ENCODE data around the gene SRSF2.
"Not testable (repeated sequence)": the region's sequence is repeated elsewhere in the genome, so short reads cannot be mapped to it uniquely, and the experiment has no call there.

SRSF2 gene

DNA sequence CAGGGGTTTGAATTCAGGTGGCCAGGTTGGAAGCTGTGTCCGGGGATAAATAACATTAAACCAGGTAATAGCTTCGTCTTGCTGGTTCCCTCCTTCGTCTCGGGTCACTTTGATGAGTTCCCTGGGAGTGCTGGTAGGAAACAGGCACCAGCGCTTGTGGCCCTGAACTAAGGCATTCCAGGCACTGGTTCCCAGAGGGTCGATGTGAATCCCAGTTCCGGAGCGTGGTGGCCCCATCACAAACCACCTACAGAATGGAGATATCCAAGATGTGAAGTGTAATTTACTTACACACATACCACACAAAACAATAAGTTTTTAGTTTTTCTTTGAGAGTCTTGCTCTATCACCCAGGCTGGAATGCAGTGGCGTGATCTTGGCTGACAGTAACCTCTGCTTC is 13.3 kb downstream of the SRSF2 start:
- in situ Hi-C loops (cut with HindIII; ENCODE audit: low sequenced_read_pairs), result no loop called here

DNA sequence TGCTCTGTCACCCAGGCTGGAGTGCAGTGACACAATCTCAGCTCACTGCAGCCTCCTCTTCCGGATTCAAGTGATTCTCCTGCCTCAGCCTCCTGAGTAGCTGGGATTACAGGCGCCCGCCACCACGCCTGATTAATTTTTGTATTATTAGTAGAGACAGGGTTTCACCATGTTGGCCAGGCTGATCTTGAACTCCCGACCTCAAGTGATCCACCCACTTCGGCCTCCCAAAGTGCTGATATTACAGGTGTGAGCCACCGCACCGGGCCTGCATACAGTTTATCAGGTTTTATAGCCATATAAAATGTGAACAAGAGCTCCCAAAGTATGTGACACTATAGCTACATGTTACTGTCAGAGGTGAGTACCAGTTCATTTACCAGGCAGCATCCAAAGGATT is 14.2 kb downstream of the SRSF2 start:
- in situ Hi-C loops (cut with HindIII; ENCODE audit: low sequenced_read_pairs), result not testable (repeated sequence)

DNA sequence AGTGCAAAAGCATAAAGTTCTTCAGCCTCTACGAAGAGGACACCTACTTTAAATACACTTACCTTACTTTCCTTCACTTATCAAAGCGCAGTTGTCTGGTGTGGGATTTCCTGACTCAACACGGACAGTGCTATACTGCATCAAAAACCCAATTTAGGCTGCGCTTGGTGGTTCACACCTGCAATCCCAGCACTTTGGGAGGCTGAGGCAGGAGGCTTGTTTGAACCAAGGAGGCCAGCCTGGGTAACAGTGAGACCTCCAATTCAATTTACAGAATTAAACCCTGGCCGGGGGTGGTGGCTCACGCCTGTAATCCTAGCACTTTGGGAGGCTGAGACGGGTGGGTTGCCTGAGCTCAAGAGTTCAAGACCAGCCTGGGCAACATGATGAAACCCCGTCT is 14.9 kb downstream of the SRSF2 start:
- in situ Hi-C loops (cut with HindIII; ENCODE audit: low sequenced_read_pairs), result no loop called here

DNA sequence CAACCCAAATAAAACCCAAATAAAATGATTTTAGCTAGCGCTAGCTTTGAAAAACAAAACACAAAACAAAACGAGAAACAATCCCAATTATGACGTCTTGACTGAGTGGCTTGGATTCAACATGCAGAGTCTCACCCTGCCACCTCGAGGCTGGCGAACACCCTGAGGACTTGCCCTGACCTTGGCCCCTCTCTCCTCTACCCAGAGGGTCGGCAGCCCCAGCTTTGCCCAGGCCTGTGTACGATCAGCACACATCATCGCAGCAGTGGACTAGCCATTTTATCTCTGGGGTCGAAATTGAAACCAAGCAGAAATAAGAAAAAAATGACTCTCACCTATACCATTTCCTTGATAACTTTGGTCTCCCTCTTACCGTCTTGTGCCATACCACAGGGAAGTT is 15.7 kb downstream of the SRSF2 start:
- in situ Hi-C loops (cut with HindIII; ENCODE audit: low sequenced_read_pairs), result no loop called here

DNA sequence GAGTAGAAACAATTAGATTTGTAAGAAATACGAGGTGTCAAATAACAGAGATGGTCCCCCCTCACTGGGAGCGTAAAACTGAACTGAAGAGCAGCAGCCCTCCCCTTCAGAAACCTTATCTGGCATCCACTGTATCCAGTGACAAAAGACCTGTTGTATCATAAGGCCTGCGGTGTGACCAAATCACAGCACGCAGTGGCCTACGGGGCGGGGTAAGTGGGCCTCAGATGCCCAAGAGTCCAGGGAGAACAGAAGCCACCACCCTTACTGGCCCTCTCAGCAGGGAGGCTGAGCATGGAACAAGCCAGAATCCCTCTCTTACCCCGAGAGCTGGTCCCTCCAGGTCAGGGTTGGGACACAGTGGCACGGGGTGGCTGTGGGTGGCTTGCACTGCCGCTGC is 16.2 kb downstream of the SRSF2 start:
- in situ Hi-C loops (cut with HindIII; ENCODE audit: low sequenced_read_pairs), result no loop called here

DNA sequence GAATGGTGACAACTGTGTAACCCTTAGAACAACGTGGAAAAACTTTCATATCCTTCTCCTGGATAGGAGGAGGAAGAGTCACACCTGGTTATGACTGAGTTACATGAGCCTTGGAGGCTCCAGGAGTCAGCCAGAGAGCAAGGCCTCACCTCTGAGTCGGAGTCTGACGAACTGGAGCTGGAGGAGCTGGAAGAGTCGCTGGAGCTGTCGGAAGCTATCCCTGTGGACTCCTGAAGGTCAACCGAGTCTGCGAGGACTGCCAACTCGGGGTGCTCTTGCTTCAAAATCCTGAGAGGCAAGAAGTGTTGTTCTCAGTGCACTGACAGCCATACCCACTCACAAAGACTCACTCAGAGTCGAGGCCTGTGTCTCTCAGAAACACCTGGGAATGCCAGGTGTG is 16.9 kb downstream of the SRSF2 start:
- in situ Hi-C loops (cut with HindIII; ENCODE audit: low sequenced_read_pairs), result no loop called here

DNA sequence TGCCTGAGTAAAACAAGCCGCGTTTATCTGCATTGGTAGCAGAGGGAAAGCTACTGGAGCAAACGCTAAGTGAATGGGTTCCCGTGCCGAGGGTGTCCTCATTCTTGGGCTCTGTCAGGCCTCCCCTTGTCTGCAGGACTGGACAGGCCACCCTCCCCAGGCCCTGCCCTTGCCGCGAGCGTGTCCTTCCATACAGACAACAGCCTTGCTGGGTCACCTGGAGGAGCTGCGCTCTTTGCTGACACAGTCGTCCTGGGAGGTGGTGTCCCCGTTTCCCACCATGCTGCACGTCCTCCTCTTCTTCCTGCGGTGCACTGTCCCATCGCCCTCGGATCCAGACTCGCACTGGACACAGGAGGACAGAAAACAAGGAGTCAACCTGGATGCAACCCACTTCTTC is 18.6 kb downstream of the SRSF2 start:
- in situ Hi-C loops (cut with HindIII; ENCODE audit: low sequenced_read_pairs), result loop anchor here (10.0 kb wide), 2 partner anchors 74 to 144 kb away; partner anchors contain the start of gene ST6GALNAC1

DNA sequence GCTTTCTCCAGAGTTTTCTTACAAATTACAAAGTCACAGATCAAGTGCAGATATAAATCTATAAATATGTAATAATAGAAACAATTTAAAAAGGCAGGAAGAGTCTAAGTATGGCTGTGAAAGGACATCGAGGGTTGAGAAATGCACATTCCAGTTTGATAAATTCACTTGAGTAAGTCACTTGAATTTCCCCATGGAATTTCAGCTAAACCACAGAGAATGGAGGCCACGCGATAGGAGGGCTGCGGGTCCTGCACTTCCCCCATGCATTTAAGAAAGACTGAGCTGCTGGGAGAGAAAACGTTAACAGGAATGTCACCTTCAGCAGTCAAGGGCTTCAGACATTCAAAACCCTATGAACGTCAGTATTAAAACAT is 20.3 kb downstream of the SRSF2 start:
- in situ Hi-C loops (cut with HindIII; ENCODE audit: low sequenced_read_pairs), result loop anchor here (10.0 kb wide), 2 partner anchors 72 to 142 kb away; partner anchors contain the start of gene ST6GALNAC1

DNA sequence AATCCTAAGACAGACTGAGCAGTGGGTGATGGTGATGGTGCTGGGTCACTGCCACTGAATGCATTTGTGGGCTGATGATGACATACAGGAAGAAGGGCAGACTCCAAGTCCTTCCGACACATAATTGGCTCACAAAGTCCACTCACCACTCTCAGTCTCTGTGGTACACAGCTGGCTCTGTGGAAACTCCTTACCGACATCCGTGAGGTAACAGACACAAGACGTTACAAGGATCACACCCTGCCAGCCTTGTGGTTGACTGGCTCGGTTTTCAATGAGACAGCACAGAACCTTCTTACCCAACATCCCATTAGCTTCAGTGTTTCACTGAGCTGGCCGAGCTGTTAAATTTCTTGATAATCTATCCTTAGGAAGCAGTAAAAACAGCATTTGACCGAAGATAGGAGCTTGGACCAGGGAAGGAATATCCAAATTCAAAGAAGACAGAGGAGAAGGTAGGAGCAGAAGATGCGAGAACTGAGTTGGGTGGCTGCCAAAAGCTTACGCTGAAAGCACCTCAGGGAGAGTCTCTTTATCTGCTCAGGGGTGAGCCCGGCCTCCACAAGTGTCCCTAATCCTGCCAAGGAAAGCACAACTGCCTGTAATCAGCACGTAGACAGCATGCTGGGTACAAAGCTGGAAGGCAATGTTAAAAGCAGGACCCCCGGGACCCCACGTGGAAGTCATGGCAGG is 20.8 kb downstream of the SRSF2 start:
- in situ Hi-C loops (cut with HindIII; ENCODE audit: low sequenced_read_pairs), result loop anchor here (10.0 kb wide), 2 partner anchors 71 to 141 kb away; partner anchors contain the start of gene ST6GALNAC1

DNA sequence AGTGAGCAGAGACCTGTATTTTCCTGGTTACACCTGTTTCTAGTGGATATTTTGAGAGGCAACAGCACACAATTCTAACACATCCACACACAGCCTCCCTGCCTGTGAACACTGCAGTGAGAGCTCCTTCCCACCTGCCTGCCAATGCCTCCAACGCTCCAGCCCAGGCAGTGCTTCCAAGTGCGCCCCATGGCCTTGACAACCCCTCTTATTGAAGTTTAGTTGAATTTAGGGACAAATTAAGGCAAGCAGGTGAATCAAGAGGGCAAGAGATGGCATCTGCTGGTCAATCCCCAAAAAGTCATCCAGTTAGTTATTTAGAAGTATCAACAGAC is 21.7 kb downstream of the SRSF2 start:
- in situ Hi-C loops (cut with HindIII; ENCODE audit: low sequenced_read_pairs), result loop anchor here (10.0 kb wide), 2 partner anchors 71 to 141 kb away; partner anchors contain the start of gene ST6GALNAC1

DNA sequence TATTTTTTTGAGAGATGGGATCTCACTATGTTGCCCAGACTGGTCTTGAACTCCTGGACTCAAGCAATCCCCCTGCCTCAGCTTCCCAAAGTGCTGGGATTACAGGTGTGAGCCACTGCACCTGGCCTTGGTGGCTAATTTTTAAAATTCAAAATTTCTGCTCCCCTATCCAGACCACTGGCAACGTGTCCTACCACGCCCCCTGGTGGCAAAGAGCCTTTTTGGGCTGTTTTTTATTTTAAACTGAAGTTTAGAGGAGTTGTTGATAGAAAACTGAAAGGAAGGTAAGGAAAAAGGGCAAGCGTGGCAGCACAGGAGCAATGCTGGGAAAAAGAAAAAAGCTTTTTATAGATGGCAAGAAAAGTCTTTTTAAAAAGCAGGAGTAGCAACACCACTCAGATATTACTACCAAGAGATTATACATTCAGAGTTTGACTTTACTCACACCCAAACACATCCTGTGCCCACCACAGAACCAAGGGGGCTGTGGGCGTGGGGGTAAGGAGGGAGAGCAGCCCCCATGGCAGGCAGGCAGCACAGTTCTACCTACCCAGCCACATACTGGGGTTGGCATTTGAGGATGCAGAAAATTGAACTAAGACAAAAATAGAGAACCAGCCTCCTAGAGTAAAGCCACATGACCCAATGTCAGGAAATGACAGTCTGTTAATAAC is 22.2 kb downstream of the SRSF2 start:
- in situ Hi-C loops (cut with HindIII; ENCODE audit: low sequenced_read_pairs), result loop anchor here (10.0 kb wide), 2 partner anchors 70 to 140 kb away; partner anchors contain the start of gene ST6GALNAC1

DNA sequence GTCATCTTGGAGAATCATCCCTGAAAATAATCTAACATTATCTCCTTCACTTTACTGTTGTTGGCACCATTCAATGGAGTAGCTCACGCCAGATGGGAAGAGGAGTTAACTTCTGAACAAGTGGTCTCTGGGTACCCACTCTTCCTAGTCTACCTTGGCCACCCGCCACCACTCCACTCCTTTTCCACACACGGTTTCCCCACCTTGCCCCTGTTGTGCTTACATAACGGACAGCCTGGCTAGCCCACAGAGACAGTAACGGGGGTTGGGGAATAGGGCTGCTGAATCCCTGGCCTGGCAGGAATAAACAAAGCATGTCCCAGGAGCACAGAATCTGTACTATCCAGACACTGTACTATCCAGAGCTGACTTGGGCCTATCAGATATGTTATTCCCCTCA is 22.8 kb downstream of the SRSF2 start:
- in situ Hi-C loops (cut with HindIII; ENCODE audit: low sequenced_read_pairs), result loop anchor here (10.0 kb wide), 2 partner anchors 70 to 140 kb away; partner anchors contain the start of gene ST6GALNAC1

DNA sequence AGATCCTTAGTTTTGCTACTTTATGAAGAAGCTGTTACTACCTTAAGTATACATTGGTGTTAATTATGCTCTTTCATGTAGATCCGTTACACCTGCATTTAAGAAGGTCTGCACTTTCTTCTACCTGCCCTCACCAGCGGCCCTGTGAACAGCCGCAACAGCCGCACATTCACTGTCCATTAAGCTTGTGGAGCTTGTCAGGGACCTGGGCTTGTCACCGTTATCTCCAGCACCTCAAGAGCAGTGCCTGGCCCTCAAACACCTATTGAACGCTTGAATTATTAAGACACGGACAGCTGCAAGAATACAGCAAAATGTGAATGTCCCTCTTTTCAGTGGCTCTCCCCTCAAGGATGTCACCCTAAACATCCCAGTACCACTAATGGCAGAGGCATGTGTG is 23.4 kb downstream of the SRSF2 start:
- in situ Hi-C loops (cut with HindIII; ENCODE audit: low sequenced_read_pairs), result loop anchor here (10.0 kb wide), 2 partner anchors 69 to 139 kb away; partner anchors contain the start of gene ST6GALNAC1

DNA sequence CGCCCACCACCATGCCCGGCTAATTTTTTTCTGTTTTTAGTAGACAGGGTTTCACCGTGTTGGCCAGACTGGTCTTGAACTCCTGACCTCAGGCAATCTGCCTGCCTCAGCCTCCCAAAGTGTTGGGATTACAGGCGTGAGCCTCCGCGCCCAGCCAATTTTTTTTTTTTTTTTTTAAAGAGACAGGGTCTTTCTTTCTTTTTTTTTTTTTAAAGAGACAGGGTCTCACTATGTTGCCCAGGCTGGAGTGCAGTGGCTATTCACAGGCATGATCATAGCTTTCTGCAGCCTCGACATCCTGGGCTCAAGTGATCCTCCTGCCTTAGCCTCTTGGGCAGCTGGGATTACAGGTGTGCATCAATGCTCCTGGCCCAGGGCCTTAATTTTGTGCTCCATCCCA is 24.8 kb downstream of the SRSF2 start:
- in situ Hi-C loops (cut with HindIII; ENCODE audit: low sequenced_read_pairs), result loop anchor here (10.0 kb wide), 2 partner anchors 68 to 138 kb away; partner anchors contain the start of gene ST6GALNAC1

DNA sequence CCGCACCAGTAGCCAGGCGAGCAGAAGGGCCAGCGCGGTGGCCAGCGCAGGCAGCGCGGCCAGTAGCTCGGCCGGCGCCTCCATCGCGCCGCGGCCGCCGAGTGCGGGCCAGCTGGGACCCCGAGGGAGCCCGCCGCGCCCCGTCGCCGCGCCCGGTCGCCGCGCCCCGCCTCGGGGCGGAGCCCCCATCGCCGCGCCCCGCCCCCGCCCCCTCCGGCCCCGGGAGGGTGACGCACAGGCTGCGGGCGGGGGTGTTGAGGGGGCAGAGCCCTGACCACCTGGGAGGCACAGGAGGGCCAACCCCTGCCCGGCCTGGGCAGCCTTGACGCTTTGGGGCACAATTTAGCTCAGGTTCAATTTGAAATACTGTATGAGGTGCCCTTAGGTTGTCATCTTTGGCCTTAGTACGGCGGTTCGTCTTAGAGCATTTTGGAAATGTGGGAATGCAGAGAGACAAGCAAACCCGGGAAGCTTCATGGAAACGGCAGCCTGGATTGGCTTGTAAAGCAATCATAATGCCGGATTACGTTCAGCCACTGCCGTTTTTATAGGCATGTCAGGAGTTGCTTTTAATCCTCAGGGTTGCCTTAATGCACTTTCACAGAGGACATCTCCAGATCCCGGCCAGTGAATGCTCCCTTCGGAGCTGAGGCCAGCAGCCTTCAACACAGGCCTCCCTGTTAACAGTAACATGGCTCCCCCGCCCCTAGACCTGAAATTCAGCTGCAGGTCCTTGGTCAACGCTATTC is 26.1 kb downstream of the SRSF2 start, which contains the start of gene MXRA7:
Gene MXRA7, minus strand, starts transcription at position 103 of the 749 bp plus-strand sequence. Its CDS starts 19 bp downstream, at position 84.
- in situ Hi-C loops (cut with HindIII; ENCODE audit: low sequenced_read_pairs), result loop anchor here (10.0 kb wide), 2 partner anchors 66 to 136 kb away; partner anchors contain the start of gene ST6GALNAC1

DNA sequence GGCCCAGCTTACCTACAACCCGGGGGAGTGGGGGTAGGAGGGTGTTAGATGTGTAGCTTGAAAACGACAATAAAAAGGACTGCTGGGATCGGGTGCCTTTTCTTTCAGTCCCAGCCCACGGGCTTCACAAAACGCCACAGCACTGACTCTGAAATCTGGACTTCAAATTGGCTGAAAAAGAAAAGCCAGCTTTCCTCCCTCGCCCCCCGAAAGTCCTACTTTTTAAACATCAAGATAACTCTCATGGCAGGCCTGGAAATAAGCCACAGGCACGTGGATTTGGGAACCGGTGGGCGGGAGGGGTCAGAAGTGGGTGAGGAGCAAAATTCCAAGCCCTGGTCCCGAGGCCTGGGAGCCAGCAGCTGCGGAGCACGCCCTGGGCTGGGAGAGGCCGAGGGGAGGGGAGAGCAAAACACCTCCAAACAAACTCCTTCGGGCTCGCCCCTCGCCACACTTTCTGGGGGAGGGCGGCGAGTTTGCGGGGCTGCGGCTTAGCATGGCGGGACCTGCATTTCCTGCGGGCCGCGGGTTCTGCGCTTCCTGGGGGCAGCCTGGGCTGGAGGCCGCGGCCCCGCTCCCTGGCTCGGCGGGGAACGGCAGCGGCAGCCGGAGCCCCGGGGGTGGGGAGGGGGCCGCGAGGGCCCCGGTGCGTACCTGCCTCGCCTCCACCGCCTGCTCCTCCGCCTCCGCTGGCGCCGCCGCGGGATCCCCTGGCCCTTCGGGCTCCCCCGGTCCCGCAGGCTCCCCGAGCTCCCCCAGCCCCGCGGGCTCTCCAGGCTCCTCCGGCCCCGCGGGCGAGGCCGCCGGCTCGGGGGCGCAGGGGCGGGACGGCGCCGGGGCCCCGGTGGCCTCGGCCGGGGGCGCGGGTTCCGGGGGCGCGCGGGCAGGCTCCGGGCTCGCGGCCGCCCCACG is 26.9 kb downstream of the SRSF2 start:
- in situ Hi-C loops (cut with HindIII; ENCODE audit: low sequenced_read_pairs), result loop anchor here (10.0 kb wide), 2 partner anchors 65 to 135 kb away; partner anchors contain the start of gene ST6GALNAC1

DNA sequence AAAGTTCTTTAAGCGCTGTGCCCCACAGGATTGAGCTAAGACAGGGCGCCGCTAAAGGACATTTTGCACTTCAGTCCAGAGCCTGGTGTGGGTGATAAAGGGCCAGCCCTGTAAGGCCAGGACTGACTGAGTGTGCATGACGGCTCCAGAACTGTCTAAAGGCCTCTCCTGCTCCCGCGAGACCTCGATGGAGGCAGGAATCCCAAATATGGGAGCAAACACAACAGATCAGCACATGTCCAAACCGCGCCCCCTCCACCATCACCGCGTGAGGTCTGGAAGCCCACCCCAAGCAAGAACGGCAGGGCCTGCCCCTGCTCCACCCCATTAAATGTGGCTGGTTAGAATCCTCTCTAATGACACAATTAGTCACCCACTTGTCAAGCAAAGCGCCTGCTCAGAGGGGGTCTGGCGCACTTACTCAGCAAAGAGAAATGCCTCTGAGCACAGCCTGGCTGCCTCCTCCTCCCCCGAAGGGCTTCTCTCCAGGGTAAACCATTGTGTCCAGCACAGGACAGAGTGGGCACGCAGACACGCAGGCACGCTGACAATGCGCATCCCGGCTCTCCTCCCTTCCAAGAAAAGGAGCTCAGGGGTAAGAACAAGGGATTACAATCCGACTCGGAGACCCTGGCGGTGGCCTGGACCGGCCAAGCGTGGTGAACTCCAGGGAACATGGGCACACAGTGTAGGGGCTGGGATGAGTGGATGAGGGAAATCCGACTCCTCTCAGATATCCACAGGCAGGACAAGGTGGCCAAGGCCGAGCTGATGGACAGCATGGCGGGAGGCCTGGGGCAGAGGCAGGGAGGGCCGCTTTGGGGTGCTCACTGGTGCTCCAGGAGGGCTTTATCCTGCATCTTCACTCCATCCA is 27.8 kb downstream of the SRSF2 start:
- in situ Hi-C loops (cut with HindIII; ENCODE audit: low sequenced_read_pairs), result no loop called here

DNA sequence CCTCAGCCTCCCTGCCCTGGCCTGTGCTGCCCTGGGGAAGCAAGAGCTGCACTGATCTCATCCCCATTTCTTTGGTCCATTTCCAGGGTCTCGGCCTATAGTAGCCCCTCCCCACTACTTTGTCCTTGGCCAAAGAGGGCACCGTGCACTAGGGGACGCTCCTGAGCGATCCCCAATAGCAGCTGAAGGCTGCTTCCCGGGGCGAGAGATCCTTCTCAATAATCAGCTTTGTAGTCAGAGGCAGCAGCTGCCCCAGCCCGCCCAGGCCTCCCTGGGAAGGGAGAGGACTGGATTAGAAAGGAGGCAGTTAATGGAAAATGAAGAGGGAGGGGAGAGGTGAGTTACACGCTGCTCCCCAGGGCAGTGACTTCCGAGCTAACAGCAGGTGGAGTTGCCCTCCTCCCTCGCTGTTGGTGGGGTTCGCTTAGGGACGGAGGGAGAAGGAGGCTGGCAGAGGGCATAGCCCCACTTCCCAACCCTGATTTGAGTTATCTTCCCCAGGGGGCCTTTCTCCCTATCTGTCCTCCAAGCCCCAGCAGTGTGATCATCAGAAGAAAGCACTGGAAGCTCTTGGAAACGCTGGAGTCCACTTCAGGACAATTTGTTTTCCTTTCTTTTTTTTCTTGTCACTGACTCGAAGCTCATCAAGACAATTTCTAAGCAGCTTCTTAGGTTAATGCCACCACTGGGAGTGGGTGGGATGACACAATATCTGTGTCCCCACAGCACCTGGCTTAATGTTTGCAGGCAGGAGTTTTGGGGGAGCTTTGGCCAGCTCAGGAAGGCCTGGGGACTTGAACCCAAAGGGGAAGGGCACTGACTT is 28.9 kb downstream of the SRSF2 start:
- in situ Hi-C loops (cut with HindIII; ENCODE audit: low sequenced_read_pairs), result no loop called here
